Uterus (tissue), 2 donors: Measurements from ENCODE around the gene FGD2.

ENCODE experiments used
- POLR2A ChIP-seq, 2 donors: fragments of 450-650 bp; IDR thresholded peaks; one replicate each; pipeline ENCODE4 v1.6.1; 2016; ENCODE audit warnings: antibody characterized with exemption in 2 of 2, mild to moderate bottlenecking in 1 of 2, moderate library complexity in 1 of 2
- TF ChIP-seq, protein P1 (sequence below), 4 experiments: fragments of 200-600 bp in 2 of 4; fragments of 450-650 bp in 2 of 4; sonication (generic) in 2 of 4; IDR thresholded peaks; one replicate each; pipeline ENCODE4 v1.5.1; 2016 to 2019; ENCODE audit warnings: antibody characterized with exemption in 4 of 4, mild to moderate bottlenecking in 2 of 4, moderate library complexity in 1 of 4

DNA sequence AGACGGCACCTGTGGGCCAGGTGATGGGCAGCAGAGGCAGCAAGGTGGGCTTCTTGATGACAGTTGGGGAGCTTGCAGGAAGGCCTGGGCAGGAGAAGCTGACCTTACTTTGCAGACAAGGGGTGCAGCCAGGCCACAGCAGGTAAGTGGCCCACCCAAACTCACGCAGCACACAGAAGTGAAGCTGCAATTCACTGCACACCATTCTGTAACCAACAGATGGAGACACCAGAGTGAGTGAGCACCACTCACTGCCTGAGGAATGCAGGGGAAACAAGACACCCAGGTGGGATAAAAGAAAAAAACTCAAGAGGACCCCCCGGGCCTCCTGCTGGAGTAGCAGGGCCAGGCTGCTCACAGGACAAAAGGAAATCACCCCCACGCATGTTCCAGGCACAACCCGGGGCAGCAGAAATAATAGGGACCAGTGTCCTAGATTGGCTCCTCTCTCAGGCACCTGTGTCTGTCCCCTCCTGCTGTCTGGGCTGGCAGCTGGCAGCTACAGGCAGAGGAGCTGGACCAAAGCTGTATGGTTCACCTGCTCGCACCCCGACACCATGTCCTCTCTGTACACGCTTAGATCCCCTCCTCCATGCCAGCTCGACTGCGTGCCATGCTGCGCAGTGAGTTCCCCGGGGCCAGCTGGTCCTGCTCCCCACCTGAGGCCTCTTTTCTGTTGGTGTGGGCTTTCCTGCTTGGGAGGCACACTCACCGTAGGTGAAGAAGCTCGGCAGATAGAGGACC lies 24.4 kb upstream of the FGD2 start:
- TF ChIP-seq, protein P1, sequence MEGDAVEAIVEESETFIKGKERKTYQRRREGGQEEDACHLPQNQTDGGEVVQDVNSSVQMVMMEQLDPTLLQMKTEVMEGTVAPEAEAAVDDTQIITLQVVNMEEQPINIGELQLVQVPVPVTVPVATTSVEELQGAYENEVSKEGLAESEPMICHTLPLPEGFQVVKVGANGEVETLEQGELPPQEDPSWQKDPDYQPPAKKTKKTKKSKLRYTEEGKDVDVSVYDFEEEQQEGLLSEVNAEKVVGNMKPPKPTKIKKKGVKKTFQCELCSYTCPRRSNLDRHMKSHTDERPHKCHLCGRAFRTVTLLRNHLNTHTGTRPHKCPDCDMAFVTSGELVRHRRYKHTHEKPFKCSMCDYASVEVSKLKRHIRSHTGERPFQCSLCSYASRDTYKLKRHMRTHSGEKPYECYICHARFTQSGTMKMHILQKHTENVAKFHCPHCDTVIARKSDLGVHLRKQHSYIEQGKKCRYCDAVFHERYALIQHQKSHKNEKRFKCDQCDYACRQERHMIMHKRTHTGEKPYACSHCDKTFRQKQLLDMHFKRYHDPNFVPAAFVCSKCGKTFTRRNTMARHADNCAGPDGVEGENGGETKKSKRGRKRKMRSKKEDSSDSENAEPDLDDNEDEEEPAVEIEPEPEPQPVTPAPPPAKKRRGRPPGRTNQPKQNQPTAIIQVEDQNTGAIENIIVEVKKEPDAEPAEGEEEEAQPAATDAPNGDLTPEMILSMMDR (IDR thresholded peaks at IDR 0.05), result no peak
- TF ChIP-seq POLR2A (IDR thresholded peaks at IDR 0.05), result no peak
